ENCODE measurements around the gene SH3GL3. TPM values are rescaled to one million over a fixed set of nuclear protein-coding genes. Genes with fewer than 3 reads are reported as not detected.

The SH3GL3 gene
- total and polyA plus RNA-seq, 4 donors: 0.31 to 8.4 (median 2.3) TPM

DNA sequence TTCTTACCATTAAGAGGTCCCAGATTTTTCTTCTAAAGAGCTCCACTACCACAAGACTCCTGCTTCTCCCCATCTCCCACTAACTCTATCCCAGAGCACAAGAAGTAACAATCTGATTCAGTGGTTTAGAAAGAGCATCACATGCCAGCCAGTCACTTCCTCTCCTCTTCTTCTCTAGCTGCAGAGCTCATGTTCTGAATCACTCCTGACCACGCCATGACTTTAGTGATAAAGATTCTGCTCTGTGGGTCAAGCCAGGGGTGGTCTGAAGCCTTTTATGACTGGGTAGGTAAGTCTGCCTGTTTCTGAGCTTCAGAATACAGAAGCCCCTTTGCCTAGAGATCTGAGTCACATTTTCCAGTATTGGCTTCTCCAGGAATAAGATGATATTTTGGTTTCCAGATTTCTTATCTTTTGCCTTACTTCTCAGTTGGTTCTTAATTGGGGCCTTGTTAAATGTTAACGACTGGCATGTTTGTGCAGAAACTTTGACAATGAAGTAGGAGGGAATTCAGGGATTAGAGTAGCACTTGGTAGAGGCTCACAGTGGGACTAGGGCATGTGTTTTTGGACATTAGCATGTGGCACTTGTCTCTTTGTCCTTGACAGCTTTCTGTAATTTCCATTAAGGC, 179.1 kb downstream of the SH3GL3 start:
- Histone ChIP-seq H3K4me1 (ENCODE audit: control insufficient read depth in 5 of 5, insufficient read depth in 5 of 5, low read length in 5 of 5) (peaks cover 0 to 6% (median 0%) of the 10 kb centered on the region in 5 donors), H3K9me3 (ENCODE audit: control insufficient read depth in 4 of 4, insufficient read depth in 3 of 4, low read length in 3 of 4) (peaks cover 0 to 6% (median 0%) of the 10 kb centered on the region in 4 donors), H3K4me3 (no peak overlapping the region), H3K27me3 (ENCODE audit: control insufficient read depth in 3 of 3, insufficient read depth in 3 of 3, low read length in 2 of 3) (no peaks in the 10 kb centered on the region), H3K36me3 (ENCODE audit: control insufficient read depth in 4 of 4, insufficient read depth in 4 of 4, low read length in 4 of 4) (no peaks in the 10 kb centered on the region), H3K27ac (ENCODE audit: low read depth in 1 of 2, low read length in 1 of 2) (no peak overlapping the region), H3K9ac (ENCODE audit: insufficient read depth in 1 of 2, low read length in 2 of 2) (no peak overlapping the region)
- TF ChIP-seq, protein P1, sequence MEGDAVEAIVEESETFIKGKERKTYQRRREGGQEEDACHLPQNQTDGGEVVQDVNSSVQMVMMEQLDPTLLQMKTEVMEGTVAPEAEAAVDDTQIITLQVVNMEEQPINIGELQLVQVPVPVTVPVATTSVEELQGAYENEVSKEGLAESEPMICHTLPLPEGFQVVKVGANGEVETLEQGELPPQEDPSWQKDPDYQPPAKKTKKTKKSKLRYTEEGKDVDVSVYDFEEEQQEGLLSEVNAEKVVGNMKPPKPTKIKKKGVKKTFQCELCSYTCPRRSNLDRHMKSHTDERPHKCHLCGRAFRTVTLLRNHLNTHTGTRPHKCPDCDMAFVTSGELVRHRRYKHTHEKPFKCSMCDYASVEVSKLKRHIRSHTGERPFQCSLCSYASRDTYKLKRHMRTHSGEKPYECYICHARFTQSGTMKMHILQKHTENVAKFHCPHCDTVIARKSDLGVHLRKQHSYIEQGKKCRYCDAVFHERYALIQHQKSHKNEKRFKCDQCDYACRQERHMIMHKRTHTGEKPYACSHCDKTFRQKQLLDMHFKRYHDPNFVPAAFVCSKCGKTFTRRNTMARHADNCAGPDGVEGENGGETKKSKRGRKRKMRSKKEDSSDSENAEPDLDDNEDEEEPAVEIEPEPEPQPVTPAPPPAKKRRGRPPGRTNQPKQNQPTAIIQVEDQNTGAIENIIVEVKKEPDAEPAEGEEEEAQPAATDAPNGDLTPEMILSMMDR (IDR thresholded peaks at IDR 0.05; ENCODE audit: control extremely low read depth, extremely low read depth): no peak
- no peak for DNase-seq
- WGBS, 2 donors: 68 to 79% methylated on average over 2 of the region's 2 CpGs
- no peak for ATAC-seq (ENCODE audit: insufficient read depth, low FRiP score)

DNA sequence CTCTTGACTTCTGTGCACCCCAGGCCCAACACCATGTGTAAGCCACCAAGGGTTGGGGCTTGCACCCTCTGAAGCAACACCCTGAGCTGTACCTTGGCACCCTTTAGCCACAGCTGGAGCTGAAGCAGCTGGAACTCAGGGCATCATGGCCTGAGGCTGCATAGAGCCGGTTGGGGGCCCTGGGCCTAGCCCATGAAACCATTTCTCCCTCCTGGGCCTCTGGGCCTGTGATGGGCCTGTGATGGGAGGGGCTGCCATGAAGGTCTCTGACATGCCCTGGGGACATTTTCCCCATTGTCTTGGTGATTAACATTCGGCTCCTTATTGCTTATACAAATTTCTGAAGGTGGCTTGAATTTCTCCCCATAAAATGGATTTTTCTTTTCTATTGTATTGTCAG, 184.4 kb downstream of the SH3GL3 start:
- DNase-seq (no peak), ATAC-seq (ENCODE audit: insufficient read depth, low FRiP score) (no peak)
- Histone ChIP-seq H3K27ac (ENCODE audit: low read depth in 1 of 2, low read length in 1 of 2) (no peak overlapping the region), H3K36me3 (ENCODE audit: control insufficient read depth in 4 of 4, insufficient read depth in 4 of 4, low read length in 4 of 4) (no peaks in the 10 kb centered on the region), H3K9ac (ENCODE audit: insufficient read depth in 1 of 2, low read length in 2 of 2) (no peak overlapping the region), H3K4me3 (no peak overlapping the region), H3K27me3 (ENCODE audit: control insufficient read depth in 3 of 3, insufficient read depth in 3 of 3, low read length in 2 of 3) (no peaks in the 10 kb centered on the region), H3K4me1 (ENCODE audit: control insufficient read depth in 5 of 5, insufficient read depth in 5 of 5, low read length in 5 of 5) (no peaks in the 10 kb centered on the region), H3K9me3 (ENCODE audit: control insufficient read depth in 4 of 4, insufficient read depth in 3 of 4, low read length in 3 of 4) (peaks cover 0 to 2% (median 0%) of the 10 kb centered on the region in 4 donors)
- WGBS, 2 donors: 76 to 82% methylated on average over 2 of the region's 2 CpGs
- TF ChIP-seq, protein P1 (IDR thresholded peaks at IDR 0.05; ENCODE audit: control extremely low read depth, extremely low read depth): no peak

DNA sequence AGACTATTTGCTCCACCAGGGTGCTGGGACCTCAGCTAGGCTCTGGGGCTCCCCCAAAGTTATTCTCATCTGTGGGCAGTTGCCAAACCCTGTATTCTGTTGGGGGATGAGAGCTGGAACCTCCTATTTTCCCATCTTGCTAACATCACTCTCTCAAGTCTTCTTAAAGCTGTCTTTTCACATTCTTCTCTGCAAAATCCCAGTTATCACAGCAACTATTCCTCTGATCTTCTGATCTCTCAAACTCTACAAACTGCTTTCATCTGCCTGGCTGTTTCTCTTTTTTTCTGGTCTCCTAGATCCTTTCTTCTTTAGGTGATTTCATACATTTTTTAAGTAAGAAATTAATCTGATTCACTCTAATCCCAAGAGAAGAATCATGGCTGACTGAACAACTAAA, 196.1 kb downstream of the SH3GL3 start:
- no peak overlapping the region for H3K27ac ChIP-seq (ENCODE audit: low read depth in 1 of 2, low read length in 1 of 2)
- H3K4me1 ChIP-seq (ENCODE audit: control insufficient read depth in 5 of 5, insufficient read depth in 5 of 5, low read length in 5 of 5): no peaks in the 10 kb centered on the region
- no peak for ATAC-seq (ENCODE audit: insufficient read depth, low FRiP score)

More for the DNA sequence above, 196.1 kb downstream of the SH3GL3 start:
- Histone ChIP-seq H3K4me3 (no peak overlapping the region), H3K9me3 (ENCODE audit: control insufficient read depth in 4 of 4, insufficient read depth in 3 of 4, low read length in 3 of 4) (peaks cover 0 to 5% (median under 1%) of the 10 kb centered on the region in 4 donors), H3K36me3 (ENCODE audit: control insufficient read depth in 4 of 4, insufficient read depth in 4 of 4, low read length in 4 of 4) (no peaks in the 10 kb centered on the region), H3K27me3 (ENCODE audit: control insufficient read depth in 3 of 3, insufficient read depth in 3 of 3, low read length in 2 of 3) (no peaks in the 10 kb centered on the region), H3K9ac (ENCODE audit: insufficient read depth in 1 of 2, low read length in 2 of 2) (no peak overlapping the region)
- TF ChIP-seq, protein P1 (IDR thresholded peaks at IDR 0.05; ENCODE audit: control extremely low read depth, extremely low read depth): no peak
- no peak for DNase-seq

Data from lung (tissue), 12 donors.